Esophagus muscularis mucosa (tissue), 4 donors: ENCODE results near the gene HHIPL1.

Experiments
- EP300 ChIP-seq: sonication (generic); formaldehyde crosslinking; IDR thresholded peaks from one replicate; pipeline ENCODE4 v1.6.1; 2017; ENCODE audit warnings: antibody characterized with exemption
- POLR2A ChIP-seq: fragments of 450-650 bp; IDR thresholded peaks from one replicate; pipeline ENCODE4 v1.6.1; 2017; ENCODE audit warnings: antibody characterized with exemption, moderate library complexity, mild to moderate bottlenecking, low read depth
- TF ChIP-seq, protein P1 (sequence below), 3 experiments: fragments of 200-600 bp in 2 of 3; fragments of 450-650 bp in 1 of 3; sonication (generic) in 2 of 3; IDR thresholded peaks; one replicate each; pipeline ENCODE4 v1.5.1; 2017 to 2019; ENCODE audit warnings: antibody characterized with exemption in 3 of 3, mild to moderate bottlenecking in 2 of 3, moderate library complexity in 1 of 3

DNA sequence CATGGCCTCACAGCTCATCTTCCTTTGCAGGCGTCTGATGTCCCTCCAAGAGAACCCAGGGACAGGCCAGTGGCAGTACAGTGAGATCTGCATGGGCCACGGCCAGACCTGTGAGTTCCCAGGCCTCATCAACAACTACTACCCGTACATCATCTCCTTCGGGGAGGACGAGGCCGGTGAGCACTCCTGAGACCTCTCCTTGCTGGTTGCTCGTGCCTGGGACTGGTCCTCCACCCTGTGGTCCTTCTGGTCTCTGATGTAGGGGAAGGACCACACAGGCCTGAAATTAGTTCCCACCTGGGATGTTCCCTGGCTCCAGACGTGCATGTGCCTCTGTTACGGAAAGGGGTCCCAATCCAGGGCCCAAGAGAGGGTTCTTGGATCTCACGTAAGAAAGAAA, 17.9 kb downstream of the HHIPL1 start:
- TF ChIP-seq POLR2A (no peak), EP300 (no peak)
- TF ChIP-seq, protein P1, sequence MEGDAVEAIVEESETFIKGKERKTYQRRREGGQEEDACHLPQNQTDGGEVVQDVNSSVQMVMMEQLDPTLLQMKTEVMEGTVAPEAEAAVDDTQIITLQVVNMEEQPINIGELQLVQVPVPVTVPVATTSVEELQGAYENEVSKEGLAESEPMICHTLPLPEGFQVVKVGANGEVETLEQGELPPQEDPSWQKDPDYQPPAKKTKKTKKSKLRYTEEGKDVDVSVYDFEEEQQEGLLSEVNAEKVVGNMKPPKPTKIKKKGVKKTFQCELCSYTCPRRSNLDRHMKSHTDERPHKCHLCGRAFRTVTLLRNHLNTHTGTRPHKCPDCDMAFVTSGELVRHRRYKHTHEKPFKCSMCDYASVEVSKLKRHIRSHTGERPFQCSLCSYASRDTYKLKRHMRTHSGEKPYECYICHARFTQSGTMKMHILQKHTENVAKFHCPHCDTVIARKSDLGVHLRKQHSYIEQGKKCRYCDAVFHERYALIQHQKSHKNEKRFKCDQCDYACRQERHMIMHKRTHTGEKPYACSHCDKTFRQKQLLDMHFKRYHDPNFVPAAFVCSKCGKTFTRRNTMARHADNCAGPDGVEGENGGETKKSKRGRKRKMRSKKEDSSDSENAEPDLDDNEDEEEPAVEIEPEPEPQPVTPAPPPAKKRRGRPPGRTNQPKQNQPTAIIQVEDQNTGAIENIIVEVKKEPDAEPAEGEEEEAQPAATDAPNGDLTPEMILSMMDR (IDR thresholded peaks at IDR 0.05), result no peak
